NCI-H1417 (cell line): ENCODE measurements around the gene RUNDC3A.

Experiments used
- DNase-seq, 3 experiments: peaks; one replicate each; lab custom pipeline; 2025; lab: John Stamatoyannopoulos, UW

The RUNDC3A gene

GRCh38 chr17:44308320-44308818 is at the start of gene RUNDC3A:
RUNDC3A (plus strand) TSS chr17:44308601; CDS start chr17:44308833, 232 bp downstream.
- peak; percentile 86 to 94 (median 89) for DNase-seq

DNA sequence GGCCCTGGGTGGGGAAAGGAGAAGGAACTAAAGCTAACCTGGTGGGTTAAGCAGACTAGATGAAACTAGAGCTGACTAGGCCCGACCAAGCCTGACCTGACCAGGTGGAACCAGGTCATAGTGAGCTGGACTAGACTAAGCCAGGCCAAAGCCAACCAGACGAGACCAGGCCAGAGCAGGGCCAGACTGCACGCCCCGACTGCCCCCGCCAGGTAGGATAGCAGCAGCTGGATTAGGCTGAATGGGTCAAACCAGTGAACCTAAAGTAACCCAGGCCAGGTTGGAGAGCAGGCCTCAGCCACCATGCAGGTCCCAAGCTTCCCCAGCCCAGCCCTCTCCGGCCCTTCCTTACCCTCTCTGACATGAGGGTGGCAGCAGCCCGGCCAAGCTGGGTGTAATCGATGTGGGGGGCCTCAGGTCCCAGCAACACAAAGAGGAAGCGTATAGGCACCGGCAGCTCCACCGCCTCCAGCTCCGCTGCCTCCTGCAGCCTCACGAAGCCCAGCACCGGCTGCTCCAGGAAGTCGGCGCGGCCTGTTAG is 49.5 kb upstream of the RUNDC3A start:
- no peak for DNase-seq

- DNase-seq: no peak
Observed at GRCh38 chr17:44260296-44260695, 48.1 kb upstream of the RUNDC3A start.

- DNase-seq: no peak
Observed at GRCh38 chr17:44262654-44263225, 45.7 kb upstream of the RUNDC3A start.

- DNase-seq: no peak
Observed at GRCh38 chr17:44263345-44263902, 45.0 kb upstream of the RUNDC3A start.

DNA sequence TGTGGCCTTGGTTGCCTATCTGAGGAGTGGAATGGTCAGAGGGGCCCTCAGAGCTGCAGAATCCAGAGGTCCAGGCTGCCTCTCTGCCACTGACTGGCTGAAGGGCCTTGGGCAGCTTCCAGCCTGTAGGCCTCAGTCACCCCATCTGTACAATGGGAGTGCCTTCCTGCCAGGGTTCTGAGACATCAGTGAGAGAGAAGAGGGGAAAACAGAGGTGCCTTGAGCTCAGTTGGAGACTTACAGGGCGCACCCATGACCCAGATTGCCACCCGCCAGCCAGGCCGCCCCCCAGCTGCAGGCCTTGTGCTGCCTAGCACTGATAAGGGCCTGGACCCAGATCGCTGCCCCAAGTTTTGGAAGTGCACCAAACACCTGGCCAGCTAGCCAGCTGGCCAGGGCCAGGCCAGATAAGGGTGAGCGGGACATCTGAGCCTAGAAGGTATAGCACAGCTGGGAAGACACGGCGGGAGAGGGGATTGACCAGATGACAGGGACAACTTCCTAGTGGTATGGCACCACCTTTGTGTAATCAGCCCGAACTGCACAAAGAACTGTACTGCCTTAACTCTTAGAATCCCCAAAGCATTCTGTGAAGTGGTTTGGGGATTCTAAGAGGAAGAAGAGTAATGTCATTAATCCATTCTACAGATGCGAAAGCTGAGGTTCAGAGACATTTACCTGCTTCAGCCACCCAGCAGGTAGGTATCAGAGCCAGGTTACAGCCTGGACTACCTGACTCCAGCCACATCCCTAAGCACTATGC is 41.8 kb upstream of the RUNDC3A start:
- no peak for DNase-seq

DNA sequence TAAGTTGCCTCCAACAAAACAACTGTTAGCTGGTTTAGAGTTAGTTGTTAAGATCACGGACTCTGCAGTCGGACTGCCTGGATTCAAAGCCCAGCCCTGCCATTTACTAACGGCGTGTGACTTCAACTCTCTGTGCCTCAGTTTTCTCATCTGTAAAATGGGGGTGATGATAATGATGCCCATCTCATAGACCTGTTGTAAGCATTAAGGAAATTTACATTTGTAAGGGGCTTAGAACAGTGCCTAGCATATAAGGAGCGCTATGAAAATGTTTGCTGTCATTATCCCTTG is 41.3 kb upstream of the RUNDC3A start:
- DNase-seq: no peak

- DNase-seq: no peak
Observed at GRCh38 chr17:44267818-44268490, 40.4 kb upstream of the RUNDC3A start, which contains the start of gene SLC4A1. SLC4A1 (minus strand) TSS chr17:44268135; CDS start chr17:44262866, 5,269 bp downstream.

- no peak for DNase-seq
Observed at GRCh38 chr17:44268709-44269534, 39.5 kb upstream of the RUNDC3A start.

- DNase-seq: no peak
Observed at GRCh38 chr17:44269535-44270240, 38.7 kb upstream of the RUNDC3A start.

DNA sequence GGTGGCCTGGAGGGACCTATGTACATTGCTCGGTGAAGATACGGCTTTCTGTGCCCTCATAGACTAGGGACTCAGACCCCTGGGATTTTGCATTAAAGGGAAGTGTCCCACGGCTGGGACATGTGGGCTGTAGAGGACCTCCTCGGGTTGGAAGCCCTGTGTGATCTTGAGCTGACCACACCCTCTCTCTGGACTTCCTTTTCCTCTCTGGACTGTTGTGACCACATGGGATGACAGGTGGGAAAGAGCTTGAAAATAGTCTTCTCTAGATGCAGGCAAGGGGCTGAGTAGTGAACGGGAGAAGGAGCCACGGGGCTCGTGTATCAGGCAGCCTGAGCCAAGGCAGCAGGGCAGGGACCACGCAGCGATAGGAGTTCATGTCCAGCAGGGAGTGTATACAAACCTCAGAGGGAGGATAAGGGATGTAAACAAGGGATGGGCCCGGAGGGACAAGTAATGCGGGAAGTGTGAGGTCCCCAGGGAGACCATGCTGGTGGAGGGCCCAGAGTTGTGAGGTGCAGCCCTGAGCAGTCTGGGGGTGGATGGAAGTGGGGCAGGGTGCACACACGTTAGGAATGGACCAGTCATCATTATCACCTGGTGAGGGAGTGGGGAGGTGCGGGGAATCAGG is 36.0 kb upstream of the RUNDC3A start:
- DNase-seq: no peak

GRCh38 chr17:44272954-44273353 is 35.4 kb upstream of the RUNDC3A start:
- DNase-seq: no peak

DNA sequence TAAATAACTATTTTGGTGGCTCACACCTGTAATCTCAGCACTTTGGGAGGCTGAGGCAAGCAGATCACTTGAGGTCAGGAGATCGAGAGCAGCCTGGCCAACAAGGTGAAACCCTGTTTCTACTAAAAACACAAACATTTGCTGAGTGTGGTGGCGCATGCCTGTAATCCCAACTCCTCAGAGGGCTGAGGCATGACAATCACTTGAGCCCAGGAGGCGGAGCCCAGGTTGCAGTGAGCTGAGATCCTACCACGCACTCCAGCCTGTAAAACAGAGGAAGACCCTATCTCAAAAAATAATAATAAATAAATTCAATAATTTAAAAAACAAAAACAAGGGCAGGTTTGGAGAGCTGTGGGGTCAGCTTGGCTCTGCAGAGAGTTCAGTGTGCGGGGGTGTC is 34.8 kb upstream of the RUNDC3A start:
- DNase-seq: no peak

DNA sequence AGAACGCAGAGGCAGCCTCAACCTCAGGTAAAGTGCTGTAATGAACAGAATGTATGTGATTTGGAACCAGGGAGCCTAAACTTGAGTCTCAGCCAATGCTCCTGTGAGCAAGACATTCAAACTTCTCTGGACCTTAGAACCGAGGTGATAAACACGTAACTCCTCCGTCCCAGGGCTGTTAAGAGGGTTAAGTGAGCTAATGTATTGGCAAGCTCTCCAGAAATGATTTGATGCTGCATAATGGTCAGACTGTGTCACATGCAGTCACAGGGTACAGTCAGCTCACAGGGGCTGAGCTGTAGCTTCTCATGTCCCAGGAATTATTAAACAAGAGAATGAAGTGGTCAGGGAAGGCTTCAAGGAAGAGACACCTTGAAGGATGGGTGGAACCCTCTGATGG is 30.4 kb upstream of the RUNDC3A start:
- no peak for DNase-seq

DNA sequence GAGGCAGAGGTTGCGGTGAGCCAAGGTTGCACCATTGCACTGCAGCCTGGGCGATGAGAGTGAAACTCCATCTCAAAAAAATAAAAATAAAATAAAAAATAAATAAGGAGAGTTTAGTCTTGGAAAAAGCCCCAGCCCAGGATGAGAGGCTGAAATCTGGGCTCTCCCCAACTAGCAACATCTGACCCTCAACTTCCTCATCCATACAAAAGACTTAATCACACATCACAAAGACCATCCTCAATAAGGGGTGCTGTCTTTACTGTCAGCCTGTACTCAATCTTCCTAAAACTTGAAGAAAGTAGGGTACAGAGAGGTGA is 29.1 kb upstream of the RUNDC3A start:
- no peak for DNase-seq

- no peak for DNase-seq
Observed at GRCh38 chr17:44279666-44280391, 28.6 kb upstream of the RUNDC3A start.

DNA sequence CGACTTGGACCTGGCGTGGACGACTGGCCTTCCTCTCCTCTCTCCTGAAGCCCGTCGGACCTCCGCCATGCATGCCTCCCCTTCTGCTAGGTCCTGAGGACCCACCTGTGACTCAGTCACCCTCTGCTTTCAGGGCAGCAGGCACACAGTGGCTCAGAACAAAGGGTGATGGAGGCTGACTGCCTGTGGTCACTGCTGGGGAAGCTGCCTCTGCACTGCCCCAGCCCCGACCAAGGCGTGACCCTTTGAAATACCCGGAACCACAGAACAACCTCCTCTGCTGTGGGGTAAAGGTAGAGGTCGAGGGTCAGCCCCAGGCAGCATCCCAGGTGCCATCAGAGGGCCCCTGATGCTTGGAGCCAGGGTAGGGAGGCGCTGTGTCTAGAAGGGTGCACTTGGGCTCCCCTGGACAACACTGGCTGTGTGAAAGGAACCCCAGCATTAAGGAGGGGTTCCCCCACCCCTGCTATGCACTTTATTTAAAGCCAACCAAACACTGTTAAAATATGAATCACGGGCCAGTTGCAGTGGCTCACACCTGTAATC is 27.9 kb upstream of the RUNDC3A start:
- DNase-seq: no peak

- DNase-seq: no peak
Observed at GRCh38 chr17:44281570-44281969, 26.8 kb upstream of the RUNDC3A start.

DNA sequence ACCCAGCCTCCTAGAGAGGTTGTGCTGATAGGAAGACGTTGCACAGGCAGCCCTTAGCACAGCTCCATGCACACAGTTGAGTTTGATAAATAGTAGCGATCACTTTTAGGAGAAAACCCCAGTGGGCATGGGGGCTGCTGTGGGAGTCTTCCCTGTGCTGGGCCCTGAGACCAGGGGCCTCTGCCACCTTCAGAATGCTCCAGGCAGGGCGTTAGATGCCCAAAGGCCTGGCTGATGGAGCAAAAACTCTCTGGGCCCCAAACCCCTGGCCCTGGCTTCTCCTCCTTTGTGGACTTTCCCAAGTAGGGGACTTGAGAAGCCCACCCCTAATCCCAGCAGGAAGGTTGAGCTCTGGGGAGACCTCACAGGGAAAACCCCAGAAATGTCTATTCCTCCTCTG is 26.1 kb upstream of the RUNDC3A start:
- DNase-seq: no peak
